Body of pancreas (tissue), 4 donors: ENCODE data around the gene COL26A1. TPM values are rescaled to one million over a fixed set of nuclear protein-coding genes. Genes with fewer than 3 reads are reported as not detected.

Experiments used
- ATAC-seq: fragments of 150-250 bp; one replicate; pipeline ENCODE4 v1.9.1; 2016
- DNase-seq, 4 donors: peaks; one replicate each; pipeline ENCODE4 v3.0.0-alpha.2; 2019
- H3K27ac ChIP-seq, 4 donors: fragments of 200-600 bp; sonication (generic); 1 replicate in 3 of 4; 2 replicates in 1 of 4; pipeline versions ENCODE4 v1.5.1 to v1.6.1; 2016 to 2019; ENCODE audit warnings: mild to moderate bottlenecking in 1 of 4, mixed read lengths in 1 of 4, moderate library complexity in 1 of 4
- H3K27me3 ChIP-seq, 2 donors: fragments of 200-600 bp; sonication (generic); one replicate each; pipeline ENCODE4 v1.6.0; 2016; ENCODE audit warnings: mild to moderate bottlenecking in 1 of 2
- H3K36me3 ChIP-seq, 2 donors: fragments of 200-600 bp; sonication (generic); replicated peaks in 1 of 2; 2 replicates each; pipeline ENCODE4 v1.5.1; 2016; ENCODE audit warnings: low read depth in 2 of 2; ENCODE audit not compliant: insufficient read depth in 1 of 2
- H3K4me1 ChIP-seq: fragments of 200-600 bp; sonication (generic); one replicate; pipeline ENCODE4 v1.6.0; 2016
- H3K4me3 ChIP-seq, 2 donors: fragments of 200-600 bp; sonication (generic); 1 replicate in 1 of 2; 2 replicates in 1 of 2; pipeline ENCODE4 v1.5.1; 2016 to 2019
- H3K9me3 ChIP-seq, 3 donors: fragments of 200-600 bp; sonication (generic); 1 replicate in 2 of 3; 2 replicates in 1 of 3; pipeline ENCODE4 v1.5.1; 2016
- CTCF ChIP-seq, 7 experiments: fragments of 450-650 bp in 4 of 7; fragments of 200-600 bp in 3 of 7; sonication (generic) in 3 of 7; IDR thresholded peaks; one replicate each; pipeline ENCODE4 v1.5.1; 2016 to 2019; ENCODE audit warnings: antibody characterized with exemption in 7 of 7
- POLR2A ChIP-seq, 3 donors: fragments of 450-650 bp; IDR thresholded peaks; one replicate each; pipeline ENCODE4 v1.6.1; 2016; ENCODE audit warnings: antibody characterized with exemption in 3 of 3, mild to moderate bottlenecking in 2 of 3
- WGBS, 2 donors: methylation state at CpG; one replicate each; pipeline ENCODE4 v1.1.5; 2017; 5-methylcytosine and 5-hydroxymethylcytosine counted together
- intact Hi-C: fragments of 100-400 bp; cut with DNase I; formaldehyde crosslinking; loops from one replicate; pipeline ENCODE4 v1.15.1; 2023
- total RNA-seq, 2 donors: library from RNA; depleted of rRNA; stranded (reverse); fragments of >200 nt; gene quantifications; one replicate each; pipeline ENCODE4 v1.1.0, GENCODE V29; 2016

COL26A1 gene
- total RNA-seq, 2 donors from 2014 or later: 0.78 to 2.0 TPM

- peak overlapping the region; percentile 33 to 37 for H3K4me3 ChIP-seq
- peak overlapping the region in 2 of 4 donors; percentile 70 to 79 for H3K27ac ChIP-seq
- WGBS, 2 donors: 0 to 1% methylated on average over 5 to 29 of the region's 46 CpGs
- no peaks in the 10 kb centered on the region for H3K36me3 ChIP-seq
- ATAC-seq (peak; percentile 28), DNase-seq (no peak)
- TF ChIP-seq POLR2A (IDR thresholded peaks at IDR 0.05): no peak
- intact Hi-C loops: no loop called here
- H3K4me1 ChIP-seq: peaks cover 15% of the 10 kb centered on the region
- H3K9me3 ChIP-seq: no peaks in the 10 kb centered on the region
- H3K27me3 ChIP-seq: no peaks in the 10 kb centered on the region
Measured at GRCh38 chr7:101363196-101363733, 590 bp downstream of the COL26A1 start.

DNA sequence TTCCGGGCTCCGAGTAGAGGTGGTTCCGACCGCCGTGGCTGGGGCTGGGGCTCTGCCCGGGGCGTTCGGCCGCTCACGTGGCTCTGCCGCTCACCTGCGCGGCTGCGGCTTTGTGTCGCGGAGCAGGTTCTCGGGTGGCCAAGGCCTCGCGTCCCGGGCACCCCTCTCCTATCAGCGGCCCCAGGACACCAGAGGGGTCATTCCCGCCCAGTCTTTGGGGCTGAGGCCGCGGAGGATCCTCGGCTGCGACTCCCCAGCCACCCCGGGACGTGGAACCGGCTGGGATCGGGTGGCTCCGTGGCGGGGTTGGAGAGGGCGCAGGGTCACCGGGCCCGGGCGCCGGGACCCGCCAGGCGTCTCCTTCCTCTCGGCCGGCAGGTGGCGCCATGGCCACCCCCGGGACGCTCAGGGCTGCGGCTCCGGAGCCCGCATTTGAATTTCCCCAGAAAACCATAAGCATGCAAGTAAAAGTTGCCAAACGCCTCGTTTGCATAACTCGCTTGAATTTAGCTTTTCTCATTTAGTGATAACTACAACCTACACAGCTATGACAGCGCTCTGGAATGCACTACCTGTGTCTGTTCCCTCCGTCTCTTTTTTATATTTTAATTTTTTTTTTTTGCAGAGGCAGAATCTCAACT, 1.2 kb downstream of the COL26A1 start:
- DNase-seq (peak; percentile 68 to 82 (median 76)), ATAC-seq (peak; percentile 91)
- Histone ChIP-seq H3K36me3 (no peaks in the 10 kb centered on the region), H3K4me3 (peak overlapping the region; percentile 33 to 37), H3K27me3 (no peaks in the 10 kb centered on the region), H3K9me3 (no peaks in the 10 kb centered on the region), H3K4me1 (peaks cover 15% of the 10 kb centered on the region), H3K27ac (peak overlapping the region in 2 of 4 donors; percentile 70 to 79)
- WGBS, 2 donors: 3% methylated on average over 14 to 36 of the region's 52 CpGs
- peak; percentile 78 to 97 (median 91) for TF ChIP-seq CTCF (IDR thresholded peaks at IDR 0.05)
- peak; percentile 28 to 71 (median 43) for TF ChIP-seq POLR2A (IDR thresholded peaks at IDR 0.05)
- intact Hi-C loops: no loop called here

DNA sequence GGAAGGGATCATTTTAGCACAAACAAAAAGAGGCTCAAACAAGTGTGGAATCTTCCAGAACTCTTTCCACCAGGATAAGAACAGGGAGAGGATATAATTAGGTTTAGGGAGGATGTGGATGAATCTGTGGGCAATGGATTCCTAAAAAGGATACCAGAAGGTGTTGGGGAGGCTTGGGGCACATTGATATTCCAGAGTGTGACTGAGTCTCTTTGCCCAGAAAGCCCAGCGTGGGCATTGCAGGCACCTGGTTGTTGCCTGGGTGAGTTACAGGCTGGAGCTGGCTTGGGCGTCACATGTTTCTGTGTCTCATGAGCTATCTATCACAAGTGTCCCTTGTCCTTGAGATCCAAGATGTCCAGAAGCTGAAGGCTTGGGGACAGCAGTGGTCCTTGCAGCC, 3.3 kb downstream of the COL26A1 start:
- 94 to 100% methylated on average over 1 to 2 of the region's 2 CpGs for WGBS, 2 donors
- Histone ChIP-seq H3K27me3 (no peaks in the 10 kb centered on the region), H3K27ac (no peak overlapping the region), H3K36me3 (no peaks in the 10 kb centered on the region), H3K9me3 (no peaks in the 10 kb centered on the region), H3K4me1 (peaks cover 15% of the 10 kb centered on the region), H3K4me3 (no peak overlapping the region)
- intact Hi-C loops: no loop called here
- DNase-seq (no peak), ATAC-seq (no peak)
- no peak for TF ChIP-seq CTCF (IDR thresholded peaks at IDR 0.05)
- no peak for TF ChIP-seq POLR2A (IDR thresholded peaks at IDR 0.05)

DNA sequence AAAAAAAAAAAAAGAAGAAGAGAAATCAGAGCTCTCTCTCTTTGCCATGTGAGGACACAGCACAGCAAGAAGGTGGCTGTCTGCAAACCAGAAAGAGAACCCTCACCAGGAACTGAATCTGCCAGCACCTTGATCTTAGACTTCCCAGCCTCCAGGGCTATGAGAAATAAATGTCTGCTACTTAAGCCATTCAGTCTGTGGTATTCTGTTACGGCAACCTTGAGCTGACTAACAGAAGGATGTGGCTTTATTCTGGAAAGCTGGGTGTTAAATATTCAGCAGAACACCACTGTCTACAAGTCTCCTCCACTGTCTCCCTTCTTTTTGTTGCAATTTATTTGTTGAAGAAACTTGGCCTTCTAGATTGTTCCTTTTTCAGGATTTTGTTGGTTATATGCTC, 5.0 kb downstream of the COL26A1 start:
- WGBS, 2 donors: 86 to 100% methylated on average over 1 of the region's 1 CpG
- Histone ChIP-seq H3K27me3 (no peaks in the 10 kb centered on the region), H3K4me1 (peaks cover 11% of the 10 kb centered on the region), H3K4me3 (no peak overlapping the region), H3K9me3 (no peaks in the 10 kb centered on the region), H3K36me3 (no peaks in the 10 kb centered on the region), H3K27ac (no peak overlapping the region)
- no peak for DNase-seq
- TF ChIP-seq POLR2A (IDR thresholded peaks at IDR 0.05): no peak
- TF ChIP-seq CTCF (IDR thresholded peaks at IDR 0.05): no peak
- ATAC-seq: no peak
- intact Hi-C loops: no loop called here

GRCh38 chr7:101368422-101369165, 5.9 kb downstream of the COL26A1 start:
- no peaks in the 10 kb centered on the region for H3K36me3 ChIP-seq
- H3K27me3 ChIP-seq: no peaks in the 10 kb centered on the region
- no peak overlapping the region for H3K27ac ChIP-seq
- H3K9me3 ChIP-seq: no peaks in the 10 kb centered on the region
- intact Hi-C loops: no loop called here
- no peak overlapping the region for H3K4me3 ChIP-seq
- ATAC-seq (no peak), DNase-seq (no peak)
- WGBS, 2 donors: 77 to 79% methylated on average over 8 of the region's 8 CpGs
- peaks cover 8% of the 10 kb centered on the region for H3K4me1 ChIP-seq
- TF ChIP-seq POLR2A (IDR thresholded peaks at IDR 0.05): no peak
- no peak for TF ChIP-seq CTCF (IDR thresholded peaks at IDR 0.05)
